ENCODE results near the gene E2F6.

- TF ChIP-seq MLXIP (CRISPR knock-in tag; IDR thresholded peaks at IDR 0.05; ENCODE audit: borderline replicate concordance) (no peak), NR3C1 (CRISPR knock-in tag; IDR thresholded peaks at IDR 0.05) (no peak)
These were observed 60.2 kb downstream of the E2F6 start for GRCh38 chr2:11405599-11406266.

Measured in HepG2 (cell line).